IPS-NIHi7 (cell line): ENCODE results near the gene PAN3.

Experiments used
- DNase-seq: peaks from one replicate; pipeline ENCODE4 v3.0.0; 2012; ENCODE audit warnings: mixed read lengths; ENCODE audit errors: extremely low spot score

The PAN3 gene

DNA sequence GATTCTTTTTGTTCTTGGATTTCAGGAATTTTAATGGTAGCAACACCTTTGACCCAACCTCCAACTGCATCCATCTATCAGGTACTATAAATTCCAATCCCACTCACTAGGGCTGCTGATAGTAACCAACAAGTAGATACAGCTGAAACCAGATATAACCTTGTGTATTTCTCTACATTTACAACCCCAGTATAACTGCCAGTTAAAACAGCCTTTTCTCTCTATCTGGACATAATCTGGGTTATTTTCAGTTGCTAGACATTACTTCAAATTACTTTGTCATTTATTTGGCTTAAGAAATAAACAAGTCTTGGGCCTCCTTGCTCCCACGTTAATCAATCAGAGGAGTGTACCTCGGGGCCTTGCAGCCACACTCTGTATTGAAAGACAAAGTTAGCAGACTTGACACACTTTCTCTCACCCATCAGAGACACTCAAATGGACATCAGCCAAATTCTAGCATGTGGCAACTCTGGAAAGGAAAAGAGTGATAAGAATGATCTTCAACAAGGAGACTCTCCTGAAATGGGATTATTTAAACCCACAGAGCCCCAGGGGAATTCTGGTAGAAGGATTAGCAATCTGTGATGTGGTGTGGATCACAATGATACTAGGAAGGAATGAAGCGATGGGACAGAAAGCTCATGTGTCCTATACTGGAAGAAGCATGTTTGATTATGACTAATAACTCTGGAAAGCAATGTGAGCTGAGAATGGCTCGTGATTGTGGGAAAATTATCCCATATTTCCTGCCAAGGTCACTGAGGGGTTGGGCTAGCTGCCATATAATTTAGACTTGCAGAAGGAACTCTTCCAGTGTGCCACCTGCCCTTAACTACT, 199.0 kb downstream of the PAN3 start:
- no peak for DNase-seq

- DNase-seq = no peak
These were observed 199.7 kb downstream of the PAN3 start for GRCh38 chr13:28338006-28338574.

- DNase-seq = no peak
These were observed 200.4 kb downstream of the PAN3 start for GRCh38 chr13:28338742-28339141.

DNA sequence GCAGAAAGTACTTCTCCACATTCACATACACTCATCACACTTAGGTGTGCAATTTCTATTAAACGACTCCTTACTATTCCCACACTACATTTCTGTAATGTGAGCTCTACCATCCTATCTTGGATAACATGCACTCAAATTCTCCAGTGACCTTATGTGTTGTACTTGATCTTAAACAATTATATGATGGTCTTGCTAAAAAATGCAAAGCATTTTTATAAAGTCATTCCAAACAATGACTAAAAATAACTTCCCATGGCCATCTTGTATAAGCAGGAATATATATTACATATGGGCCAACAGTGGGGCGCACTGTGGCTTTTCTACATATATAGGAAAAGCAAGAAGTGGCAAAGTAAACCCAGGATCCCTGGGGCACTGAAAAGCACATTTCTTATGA, 201.1 kb downstream of the PAN3 start:
- DNase-seq = no peak

GRCh38 chr13:28340272-28340793, 202.0 kb downstream of the PAN3 start:
- no peak for DNase-seq

- DNase-seq = no peak
These were observed 203.9 kb downstream of the PAN3 start for GRCh38 chr13:28342251-28342650.

- DNase-seq = no peak
These were observed 205.8 kb downstream of the PAN3 start for GRCh38 chr13:28344163-28344562.
